Measurements from ENCODE around the gene ACTMAP. TPM values are rescaled to one million over a fixed set of nuclear protein-coding genes. Genes with fewer than 3 reads are reported as not detected.

ACTMAP gene
- total and polyA plus RNA-seq, 9 donors = 2.1 to 6.5 (median 3.7) TPM

DNA sequence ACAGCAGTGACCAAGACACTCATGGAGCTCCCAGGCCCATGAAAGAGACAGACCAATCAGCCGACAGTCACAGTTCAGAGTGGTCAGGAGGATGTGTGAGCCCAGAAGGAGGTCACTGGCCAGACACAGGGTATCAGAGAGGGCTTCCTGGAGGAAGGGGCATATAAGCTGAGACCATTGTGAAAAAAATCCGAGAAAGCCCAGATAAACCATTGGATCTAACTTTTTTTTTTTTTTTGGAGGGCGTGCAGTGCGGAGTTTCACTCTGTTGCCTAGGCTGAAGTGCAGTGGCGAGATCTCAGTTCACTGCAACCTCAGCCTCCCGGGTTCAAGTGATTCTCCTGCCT is 29.2 kb downstream of the ACTMAP start:
- WGBS, 3 donors = 79 to 90% (median 86%) methylated on average over 6 of the region's 6 CpGs
- Histone ChIP-seq H3K27me3 (no peaks in the 10 kb centered on the region), H3K9me3 (no peaks in the 10 kb centered on the region), H3K36me3 (no peaks in the 10 kb centered on the region), H3K27ac (peak overlapping the region; percentile 24 to 33), H3K4me1 (ENCODE audit: insufficient read depth) (peaks cover 9% of the 10 kb centered on the region), H3K4me3 (peak overlapping the region; percentile 86)
- intact Hi-C loops (cut with DNase I) = no loop called here
- TF ChIP-seq CTCF (IDR thresholded peaks at IDR 0.05) (no peak), EP300 (IDR thresholded peaks at IDR 0.05) (no peak), POLR2A (IDR thresholded peaks at IDR 0.05) (no peak)
- no peak for DNase-seq

DNA sequence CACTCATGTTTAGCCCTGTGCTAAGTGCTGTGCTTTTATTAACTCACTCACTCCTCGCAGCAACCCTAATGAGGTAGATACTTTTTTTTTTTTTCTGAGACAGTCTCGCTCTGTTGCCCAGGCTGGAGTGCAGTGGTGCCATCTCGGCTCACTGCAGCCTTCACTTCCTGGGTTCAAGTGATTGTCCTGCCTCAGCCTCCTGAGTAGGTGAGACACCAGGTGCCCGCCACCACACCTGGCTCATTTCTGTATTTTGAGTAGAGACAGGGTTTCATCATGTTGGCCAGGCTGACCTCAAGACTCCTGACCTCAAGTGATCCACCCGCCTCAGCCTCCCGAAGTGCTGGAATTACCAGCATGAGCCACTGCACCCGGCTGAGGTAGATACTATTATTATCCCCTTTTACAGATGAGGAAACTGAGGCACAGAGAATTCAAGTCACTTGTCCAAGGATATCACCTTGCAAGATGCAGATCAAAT is 30.8 kb downstream of the ACTMAP start:
- Histone ChIP-seq H3K4me1 (ENCODE audit: insufficient read depth) (peaks cover 11% of the 10 kb centered on the region), H3K9me3 (no peaks in the 10 kb centered on the region), H3K27ac (no peak overlapping the region), H3K4me3 (peak overlapping the region; percentile 86), H3K27me3 (no peaks in the 10 kb centered on the region), H3K36me3 (no peaks in the 10 kb centered on the region)
- intact Hi-C loops (cut with DNase I) = loop anchor here in 2 of 4 donors (5.0 to 10.0 kb wide), 2 partner anchors 57 to 85 kb away; no protein-coding TSS in a partner anchor
- DNase-seq = no peak
- TF ChIP-seq CTCF (IDR thresholded peaks at IDR 0.05) = no peak
- no peak for TF ChIP-seq POLR2A (IDR thresholded peaks at IDR 0.05)
- no peak for TF ChIP-seq EP300 (IDR thresholded peaks at IDR 0.05)
- WGBS, 3 donors = 42 to 45% (median 43%) methylated on average over 7 of the region's 7 CpGs

- Histone ChIP-seq H3K4me1 (ENCODE audit: insufficient read depth) (peaks cover 12% of the 10 kb centered on the region), H3K27me3 (no peaks in the 10 kb centered on the region), H3K36me3 (no peaks in the 10 kb centered on the region), H3K4me3 (peak overlapping the region; percentile 86), H3K27ac (peak overlapping the region; percentile 35 to 95), H3K9me3 (no peaks in the 10 kb centered on the region)
- TF ChIP-seq EP300 (IDR thresholded peaks at IDR 0.05) (no peak), POLR2A (IDR thresholded peaks at IDR 0.05) (peak; percentile 9)
- intact Hi-C loops (cut with DNase I) = loop anchor here in 2 of 4 donors (5.0 to 10.0 kb wide), 2 partner anchors 57 to 86 kb away; no protein-coding TSS in a partner anchor
- peak; percentile 57 to 76 (median 71) for DNase-seq
- WGBS, 3 donors = 2 to 4% (median 3%) methylated on average over 15 to 16 of the region's 16 CpGs
Observed at GRCh38 chr19:40718774-40719391, 31.4 kb downstream of the ACTMAP start.

DNA sequence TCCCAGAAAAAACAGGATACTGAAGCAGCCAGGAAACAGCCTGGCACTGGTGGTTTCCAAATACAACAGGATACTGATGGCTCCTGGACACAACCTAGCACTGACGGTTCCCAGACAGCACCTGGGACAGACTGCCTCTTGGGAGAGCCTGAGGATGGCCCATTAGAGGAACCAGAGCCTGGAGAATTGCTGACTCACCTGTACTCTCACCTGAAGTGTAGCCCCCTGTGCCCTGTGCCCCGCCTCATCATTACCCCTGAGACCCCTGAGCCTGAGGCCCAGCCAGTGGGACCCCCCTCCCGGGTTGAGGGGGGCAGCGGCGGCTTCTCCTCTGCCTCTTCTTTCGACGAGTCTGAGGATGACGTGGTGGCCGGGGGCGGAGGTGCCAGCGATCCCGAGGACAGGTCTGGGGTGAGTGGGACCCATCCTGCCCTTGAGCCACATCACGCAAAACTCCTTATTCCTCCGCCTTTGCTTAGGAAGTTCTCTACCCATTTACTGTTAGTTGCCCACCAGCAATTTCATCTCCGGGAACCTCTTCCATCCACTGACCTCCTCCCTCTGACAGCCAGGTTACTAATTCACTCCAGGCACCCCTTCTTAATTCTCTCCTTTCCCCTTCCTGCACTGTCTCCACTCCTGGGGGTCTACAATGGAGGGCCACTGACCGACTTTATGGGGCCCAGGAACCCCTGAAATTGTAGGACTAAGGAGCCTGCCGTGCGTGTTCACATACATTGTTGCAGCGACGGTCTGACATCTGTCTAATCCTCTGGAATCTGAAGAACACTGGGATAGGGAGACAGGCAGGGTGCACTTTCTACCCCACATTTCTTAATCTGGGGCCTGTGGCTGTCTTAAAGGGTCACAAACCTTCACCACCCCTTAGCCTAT is 32.1 kb downstream of the ACTMAP start:
- no peaks in the 10 kb centered on the region for H3K36me3 ChIP-seq
- DNase-seq = peak; percentile 38 to 66 (median 63)
- peak overlapping the region; percentile 86 for H3K4me3 ChIP-seq
- H3K27ac ChIP-seq = peak overlapping the region; percentile 35 to 95
- H3K9me3 ChIP-seq = no peaks in the 10 kb centered on the region
- TF ChIP-seq CTCF (IDR thresholded peaks at IDR 0.05) (no peak), EP300 (IDR thresholded peaks at IDR 0.05) (no peak), POLR2A (IDR thresholded peaks at IDR 0.05) (no peak)
- WGBS, 3 donors = 15 to 33% (median 32%) methylated on average over 17 to 20 of the region's 20 CpGs
- peaks cover 12% of the 10 kb centered on the region for H3K4me1 ChIP-seq (ENCODE audit: insufficient read depth)
- no peaks in the 10 kb centered on the region for H3K27me3 ChIP-seq
- intact Hi-C loops (cut with DNase I) = loop anchor here in 2 of 4 donors (5.0 to 10.0 kb wide), 2 partner anchors 56 to 87 kb away; no protein-coding TSS in a partner anchor

Measured in ovary (tissue), 9 donors.